ENCODE results near the gene MICU1.

GRCh38 chr10:72319416-72320254, 306.2 kb downstream of the MICU1 start:
- TF ChIP-seq CTCF (IDR thresholded peaks at IDR 0.05) (peak in 1 of 4 experiments; percentile 16), POLR2A (IDR thresholded peaks at IDR 0.05) (no peak), POLR2AphosphoS5 (IDR thresholded peaks at IDR 0.05) (peak; percentile 49 to 81 (median 74))

Measured in sigmoid colon (tissue), 4 donors.